Neural cell (in vitro differentiated cells): ENCODE results near the gene HS2ST1.

Source experiments
- EZH2 ChIP-seq: fragments of 200-600, 300-800 bp; shearing (Covaris generic), sonication (generic); IDR thresholded peaks from 2 replicates; pipeline ENCODE4 v1.6.1; 2014; ENCODE audit warnings: antibody characterized with exemption, low read length, borderline replicate concordance, mild to moderate bottlenecking; ENCODE audit not compliant: insufficient read depth, poor library complexity, severe bottlenecking
- POLR2AphosphoS5 ChIP-seq: IDR thresholded peaks from 2 replicates; pipeline ENCODE4 v1.6.1; 2012
- SMC3 ChIP-seq: fragments of 450-650 bp; conservative IDR thresholded peaks from 2 replicates; pipeline ENCODE4 v1.6.1; 2014; ENCODE audit warnings: antibody characterized with exemption, mild to moderate bottlenecking, moderate library complexity; ENCODE audit not compliant: poor library complexity
- TF ChIP-seq, protein P1 (sequence below): fragments of 450-650 bp; IDR thresholded peaks from 2 replicates; pipeline ENCODE4 v1.5.1; 2014; ENCODE audit warnings: antibody characterized with exemption, mild to moderate bottlenecking, moderate library complexity; ENCODE audit not compliant: poor library complexity, severe bottlenecking

DNA sequence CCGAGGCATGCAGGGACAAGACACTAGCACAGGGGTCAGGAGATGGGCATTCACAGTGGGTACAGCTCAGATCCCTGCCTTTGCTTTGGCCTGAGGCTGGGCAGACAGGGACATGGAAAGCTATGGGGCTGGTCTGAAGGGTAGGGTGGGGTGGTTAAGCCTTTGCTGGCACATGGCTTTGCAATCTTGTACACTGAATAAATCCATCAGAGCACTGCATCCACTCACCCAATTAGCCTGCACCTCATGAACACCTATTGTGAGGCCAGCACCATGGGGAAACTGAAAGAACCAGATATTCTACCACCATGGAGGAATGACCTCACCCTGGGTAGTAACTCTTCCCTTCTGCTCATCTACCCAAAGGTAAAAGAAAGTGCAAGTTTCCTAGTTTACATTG, 214.6 kb downstream of the HS2ST1 start:
- TF ChIP-seq, protein P1, sequence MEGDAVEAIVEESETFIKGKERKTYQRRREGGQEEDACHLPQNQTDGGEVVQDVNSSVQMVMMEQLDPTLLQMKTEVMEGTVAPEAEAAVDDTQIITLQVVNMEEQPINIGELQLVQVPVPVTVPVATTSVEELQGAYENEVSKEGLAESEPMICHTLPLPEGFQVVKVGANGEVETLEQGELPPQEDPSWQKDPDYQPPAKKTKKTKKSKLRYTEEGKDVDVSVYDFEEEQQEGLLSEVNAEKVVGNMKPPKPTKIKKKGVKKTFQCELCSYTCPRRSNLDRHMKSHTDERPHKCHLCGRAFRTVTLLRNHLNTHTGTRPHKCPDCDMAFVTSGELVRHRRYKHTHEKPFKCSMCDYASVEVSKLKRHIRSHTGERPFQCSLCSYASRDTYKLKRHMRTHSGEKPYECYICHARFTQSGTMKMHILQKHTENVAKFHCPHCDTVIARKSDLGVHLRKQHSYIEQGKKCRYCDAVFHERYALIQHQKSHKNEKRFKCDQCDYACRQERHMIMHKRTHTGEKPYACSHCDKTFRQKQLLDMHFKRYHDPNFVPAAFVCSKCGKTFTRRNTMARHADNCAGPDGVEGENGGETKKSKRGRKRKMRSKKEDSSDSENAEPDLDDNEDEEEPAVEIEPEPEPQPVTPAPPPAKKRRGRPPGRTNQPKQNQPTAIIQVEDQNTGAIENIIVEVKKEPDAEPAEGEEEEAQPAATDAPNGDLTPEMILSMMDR, result no peak
- TF ChIP-seq SMC3 (no peak), EZH2 (no peak), POLR2AphosphoS5 (no peak)
